Ishikawa (cell line): ENCODE measurements around the gene HHIP.

Source experiments
- CREB1 ChIP-seq: IDR thresholded peaks from 2 replicates; pipeline ENCODE4 v1.6.1; 2012; ENCODE audit warnings: low read depth
- EP300 ChIP-seq: IDR thresholded peaks from 2 replicates; pipeline ENCODE4 v1.6.1; 2012; ENCODE audit warnings: borderline replicate concordance
- FOXM1 ChIP-seq: IDR thresholded peaks from 2 replicates; pipeline ENCODE4 v1.6.1; 2012; ENCODE audit warnings: low read depth, borderline replicate concordance
- NFIC ChIP-seq: IDR thresholded peaks from 2 replicates; pipeline ENCODE4 v1.6.1; 2012
- RAD21 ChIP-seq: IDR thresholded peaks from 2 replicates; pipeline ENCODE4 v1.6.1; 2012; ENCODE audit warnings: low read depth
- TCF12 ChIP-seq: IDR thresholded peaks from 2 replicates; pipeline ENCODE4 v1.6.1; 2012; ENCODE audit warnings: low read depth
- YY1 ChIP-seq: IDR thresholded peaks from 2 replicates; pipeline ENCODE4 v1.6.1; 2012; ENCODE audit warnings: low read depth
- ZBTB7A ChIP-seq: IDR thresholded peaks from 2 replicates; pipeline ENCODE4 v1.6.1; 2012; ENCODE audit warnings: low read depth
- TF ChIP-seq, protein P1 (sequence below): IDR thresholded peaks from 2 replicates; pipeline ENCODE4 v1.6.1; 2012
- TF ChIP-seq, protein P2 (sequence below): IDR thresholded peaks from 2 replicates; pipeline ENCODE4 v1.6.1; 2012
- TF ChIP-seq, protein P3 (sequence below): IDR thresholded peaks from 2 replicates; pipeline ENCODE4 v1.6.1; 2012; ENCODE audit warnings: low read depth, mild to moderate bottlenecking

DNA sequence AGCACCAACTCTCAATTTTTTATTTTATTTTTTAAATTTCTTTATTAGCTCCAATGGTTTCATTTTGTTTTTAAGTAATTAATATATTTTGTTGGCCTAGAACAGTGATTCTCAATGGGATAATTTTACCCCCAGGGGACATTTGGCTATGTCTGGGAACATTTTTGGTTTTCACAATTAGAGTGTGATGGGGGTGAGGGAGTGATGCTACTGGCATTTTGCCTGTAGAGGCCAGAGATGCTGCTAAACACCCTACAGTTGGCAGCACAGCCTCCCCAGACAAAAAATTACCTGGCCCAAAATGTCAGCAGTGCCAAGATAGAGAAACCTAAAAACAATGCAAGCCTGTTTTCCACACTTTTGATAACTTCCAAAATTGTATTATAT lies 64.6 kb downstream of the HHIP start:
- TF ChIP-seq, protein P1, sequence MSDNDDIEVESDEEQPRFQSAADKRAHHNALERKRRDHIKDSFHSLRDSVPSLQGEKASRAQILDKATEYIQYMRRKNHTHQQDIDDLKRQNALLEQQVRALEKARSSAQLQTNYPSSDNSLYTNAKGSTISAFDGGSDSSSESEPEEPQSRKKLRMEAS = no peak
- TF ChIP-seq EP300 = no peak; the same call in 1 of the 2 replicates
- no peak for TF ChIP-seq RAD21
- TF ChIP-seq, protein P2, sequence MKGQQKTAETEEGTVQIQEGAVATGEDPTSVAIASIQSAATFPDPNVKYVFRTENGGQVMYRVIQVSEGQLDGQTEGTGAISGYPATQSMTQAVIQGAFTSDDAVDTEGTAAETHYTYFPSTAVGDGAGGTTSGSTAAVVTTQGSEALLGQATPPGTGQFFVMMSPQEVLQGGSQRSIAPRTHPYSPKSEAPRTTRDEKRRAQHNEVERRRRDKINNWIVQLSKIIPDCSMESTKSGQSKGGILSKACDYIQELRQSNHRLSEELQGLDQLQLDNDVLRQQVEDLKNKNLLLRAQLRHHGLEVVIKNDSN = no peak
- TF ChIP-seq, protein P3, sequence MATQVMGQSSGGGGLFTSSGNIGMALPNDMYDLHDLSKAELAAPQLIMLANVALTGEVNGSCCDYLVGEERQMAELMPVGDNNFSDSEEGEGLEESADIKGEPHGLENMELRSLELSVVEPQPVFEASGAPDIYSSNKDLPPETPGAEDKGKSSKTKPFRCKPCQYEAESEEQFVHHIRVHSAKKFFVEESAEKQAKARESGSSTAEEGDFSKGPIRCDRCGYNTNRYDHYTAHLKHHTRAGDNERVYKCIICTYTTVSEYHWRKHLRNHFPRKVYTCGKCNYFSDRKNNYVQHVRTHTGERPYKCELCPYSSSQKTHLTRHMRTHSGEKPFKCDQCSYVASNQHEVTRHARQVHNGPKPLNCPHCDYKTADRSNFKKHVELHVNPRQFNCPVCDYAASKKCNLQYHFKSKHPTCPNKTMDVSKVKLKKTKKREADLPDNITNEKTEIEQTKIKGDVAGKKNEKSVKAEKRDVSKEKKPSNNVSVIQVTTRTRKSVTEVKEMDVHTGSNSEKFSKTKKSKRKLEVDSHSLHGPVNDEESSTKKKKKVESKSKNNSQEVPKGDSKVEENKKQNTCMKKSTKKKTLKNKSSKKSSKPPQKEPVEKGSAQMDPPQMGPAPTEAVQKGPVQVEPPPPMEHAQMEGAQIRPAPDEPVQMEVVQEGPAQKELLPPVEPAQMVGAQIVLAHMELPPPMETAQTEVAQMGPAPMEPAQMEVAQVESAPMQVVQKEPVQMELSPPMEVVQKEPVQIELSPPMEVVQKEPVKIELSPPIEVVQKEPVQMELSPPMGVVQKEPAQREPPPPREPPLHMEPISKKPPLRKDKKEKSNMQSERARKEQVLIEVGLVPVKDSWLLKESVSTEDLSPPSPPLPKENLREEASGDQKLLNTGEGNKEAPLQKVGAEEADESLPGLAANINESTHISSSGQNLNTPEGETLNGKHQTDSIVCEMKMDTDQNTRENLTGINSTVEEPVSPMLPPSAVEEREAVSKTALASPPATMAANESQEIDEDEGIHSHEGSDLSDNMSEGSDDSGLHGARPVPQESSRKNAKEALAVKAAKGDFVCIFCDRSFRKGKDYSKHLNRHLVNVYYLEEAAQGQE = no peak
- no peak for TF ChIP-seq YY1
- TF ChIP-seq FOXM1 = peak; percentile 21; the same call in 1 of the 2 replicates
- TF ChIP-seq NFIC = no peak; the same call in 1 of the 2 replicates
- no peak for TF ChIP-seq ZBTB7A
- TF ChIP-seq TCF12 = no peak; the same call in none of the 2 replicates
- no peak for TF ChIP-seq CREB1
